GM19035 (cell line): ENCODE data around the gene LDLRAD4.

Experiments
- ATAC-seq: cut with Tn5 transposase; IDR thresholded peaks from one replicate; pipeline ENCODE4 v1.9.1; 2021; ENCODE audit not compliant: unreplicated experiment

LDLRAD4 gene

GRCh38 chr18:13542520-13542847 lies 323.9 kb downstream of the LDLRAD4 start:
- no peak for ATAC-seq

- no peak for ATAC-seq
Measured at GRCh38 chr18:13543144-13543543, 324.6 kb downstream of the LDLRAD4 start.

- ATAC-seq = no peak
Measured at GRCh38 chr18:13543811-13544732, 325.5 kb downstream of the LDLRAD4 start.

GRCh38 chr18:13544953-13545352 lies 326.4 kb downstream of the LDLRAD4 start:
- no peak for ATAC-seq

GRCh38 chr18:13545514-13545913 lies 327.0 kb downstream of the LDLRAD4 start:
- ATAC-seq = no peak

GRCh38 chr18:13545955-13546354 lies 327.4 kb downstream of the LDLRAD4 start:
- ATAC-seq = no peak

- ATAC-seq = no peak
Measured at GRCh38 chr18:13546638-13547037, 328.1 kb downstream of the LDLRAD4 start.

- no peak for ATAC-seq
Measured at GRCh38 chr18:13547347-13547746, 328.8 kb downstream of the LDLRAD4 start.

GRCh38 chr18:13548106-13548819 lies 329.7 kb downstream of the LDLRAD4 start:
- no peak for ATAC-seq

GRCh38 chr18:13548966-13549879 lies 330.7 kb downstream of the LDLRAD4 start:
- no peak for ATAC-seq

GRCh38 chr18:13549880-13550232 lies 331.3 kb downstream of the LDLRAD4 start:
- ATAC-seq = no peak

GRCh38 chr18:13550418-13551304 lies 332.1 kb downstream of the LDLRAD4 start:
- no peak for ATAC-seq

- no peak for ATAC-seq
Measured at GRCh38 chr18:13551305-13551603, 332.7 kb downstream of the LDLRAD4 start.

GRCh38 chr18:13551841-13552733 lies 333.5 kb downstream of the LDLRAD4 start:
- ATAC-seq = no peak

GRCh38 chr18:13553449-13553848 lies 334.9 kb downstream of the LDLRAD4 start:
- no peak for ATAC-seq

GRCh38 chr18:13555192-13555591 lies 336.6 kb downstream of the LDLRAD4 start:
- no peak for ATAC-seq

GRCh38 chr18:13555865-13556264 lies 337.3 kb downstream of the LDLRAD4 start:
- ATAC-seq = no peak

GRCh38 chr18:13556502-13556901 lies 337.9 kb downstream of the LDLRAD4 start:
- ATAC-seq = no peak

- no peak for ATAC-seq
Measured at GRCh38 chr18:13558124-13558523, 339.6 kb downstream of the LDLRAD4 start.

- no peak for ATAC-seq
Measured at GRCh38 chr18:13558790-13559189, 340.2 kb downstream of the LDLRAD4 start.
